ENCODE results near the gene CYBB.

Gene CYBB

GRCh38 chrX:37834937-37835336 is 55.1 kb downstream of the CYBB start:
- Mint-ChIP-seq H3K27me3 (peaks cover 2% of the 10 kb centered on the region), H3K36me3 (ENCODE audit: low read depth) (peaks cover 9% of the 10 kb centered on the region), H3K4me3 (no peak overlapping the region), H3K27ac (no peak overlapping the region), H3K4me1 (ENCODE audit: low read depth) (peaks cover 2% of the 10 kb centered on the region), H3K9me3 (no peaks in the 10 kb centered on the region)
- DNase-seq: no peak

GRCh38 chrX:37840931-37841330 is 61.1 kb downstream of the CYBB start:
- Mint-ChIP-seq H3K27ac (peak overlapping the region; percentile 44), H3K4me1 (ENCODE audit: low read depth) (peaks cover 16% of the 10 kb centered on the region), H3K4me3 (no peak overlapping the region), H3K9me3 (no peaks in the 10 kb centered on the region), H3K27me3 (peaks cover 6% of the 10 kb centered on the region), H3K36me3 (ENCODE audit: low read depth) (peaks cover 18% of the 10 kb centered on the region)
- no peak for DNase-seq

GRCh38 chrX:37844622-37845021 is 64.8 kb downstream of the CYBB start:
- Mint-ChIP-seq H3K27me3 (peaks cover 17% of the 10 kb centered on the region), H3K9me3 (no peaks in the 10 kb centered on the region), H3K36me3 (ENCODE audit: low read depth) (peaks cover 10% of the 10 kb centered on the region), H3K4me1 (ENCODE audit: low read depth) (peaks cover 31% of the 10 kb centered on the region), H3K4me3 (no peak overlapping the region), H3K27ac (no peak overlapping the region)
- no peak for DNase-seq

- H3K4me1 Mint-ChIP-seq (ENCODE audit: low read depth): peaks cover 33% of the 10 kb centered on the region
- H3K36me3 Mint-ChIP-seq (ENCODE audit: low read depth): peaks cover 4% of the 10 kb centered on the region
- no peak for DNase-seq
- H3K9me3 Mint-ChIP-seq: no peaks in the 10 kb centered on the region
- H3K27ac Mint-ChIP-seq: peak overlapping the region; percentile 96
- peaks cover 26% of the 10 kb centered on the region for H3K27me3 Mint-ChIP-seq
- peak overlapping the region; percentile 75 for H3K4me3 Mint-ChIP-seq
These were observed 66.3 kb downstream of the CYBB start for GRCh38 chrX:37846141-37846540.

- H3K4me3 Mint-ChIP-seq: peak overlapping the region; percentile 75
- H3K36me3 Mint-ChIP-seq (ENCODE audit: low read depth): peaks cover 2% of the 10 kb centered on the region
- no peaks in the 10 kb centered on the region for H3K9me3 Mint-ChIP-seq
- no peak for DNase-seq
- peak overlapping the region; percentile 96 for H3K27ac Mint-ChIP-seq
- H3K27me3 Mint-ChIP-seq: peaks cover 27% of the 10 kb centered on the region
- H3K4me1 Mint-ChIP-seq (ENCODE audit: low read depth): peaks cover 33% of the 10 kb centered on the region
These were observed 66.7 kb downstream of the CYBB start for GRCh38 chrX:37846558-37846933.

- Mint-ChIP-seq H3K27ac (peak within 1 kb of the TSS; percentile 96), H3K9me3 (no peaks in the 10 kb centered on the region), H3K4me1 (ENCODE audit: low read depth) (peaks cover 33% of the 10 kb centered on the region), H3K36me3 (ENCODE audit: low read depth) (peaks cover 2% of the 10 kb centered on the region), H3K4me3 (peak within 1 kb of the TSS; percentile 75), H3K27me3 (peaks cover 29% of the 10 kb centered on the region)
- DNase-seq: peak; percentile 81
These were observed 67.3 kb downstream of the CYBB start, which contains the start of gene DYNLT3 for GRCh38 chrX:37846934-37847732. Gene DYNLT3 (minus strand): TSS chrX:37847571. CDS start chrX:37847510, 61 bp downstream.

GRCh38 chrX:37847733-37848197 is 67.9 kb downstream of the CYBB start:
- Mint-ChIP-seq H3K27ac (peak overlapping the region; percentile 96), H3K4me1 (ENCODE audit: low read depth) (peaks cover 29% of the 10 kb centered on the region), H3K27me3 (peaks cover 34% of the 10 kb centered on the region), H3K4me3 (peak overlapping the region; percentile 75), H3K36me3 (ENCODE audit: low read depth) (peaks cover 2% of the 10 kb centered on the region), H3K9me3 (no peaks in the 10 kb centered on the region)
- DNase-seq: no peak

GRCh38 chrX:37854148-37854547 is 74.3 kb downstream of the CYBB start:
- H3K4me1 Mint-ChIP-seq (ENCODE audit: low read depth): peaks cover 6% of the 10 kb centered on the region
- H3K27ac Mint-ChIP-seq: no peak overlapping the region

GRCh38 chrX:37854748-37855147 is 74.9 kb downstream of the CYBB start:
- Mint-ChIP-seq H3K9me3 (no peaks in the 10 kb centered on the region), H3K4me1 (ENCODE audit: low read depth) (peaks cover under 1% of the 10 kb centered on the region), H3K27ac (no peak overlapping the region), H3K4me3 (no peak overlapping the region), H3K27me3 (peaks cover 57% of the 10 kb centered on the region), H3K36me3 (ENCODE audit: low read depth) (no peaks in the 10 kb centered on the region)
- no peak for DNase-seq

More at GRCh38 chrX:37854148-37854547, 74.3 kb downstream of the CYBB start:
- DNase-seq: no peak
- no peaks in the 10 kb centered on the region for H3K36me3 Mint-ChIP-seq (ENCODE audit: low read depth)
- H3K27me3 Mint-ChIP-seq: peaks cover 63% of the 10 kb centered on the region
- no peak overlapping the region for H3K4me3 Mint-ChIP-seq
- H3K9me3 Mint-ChIP-seq: no peaks in the 10 kb centered on the region

- peaks cover 57% of the 10 kb centered on the region for H3K27me3 Mint-ChIP-seq
- H3K36me3 Mint-ChIP-seq (ENCODE audit: low read depth): no peaks in the 10 kb centered on the region
- no peaks in the 10 kb centered on the region for H3K4me1 Mint-ChIP-seq (ENCODE audit: low read depth)
- DNase-seq: no peak
- no peak overlapping the region for H3K4me3 Mint-ChIP-seq
- no peaks in the 10 kb centered on the region for H3K9me3 Mint-ChIP-seq
- no peak overlapping the region for H3K27ac Mint-ChIP-seq
These were observed 80.9 kb downstream of the CYBB start for GRCh38 chrX:37860721-37861120.

GRCh38 chrX:37862851-37863250 is 83.0 kb downstream of the CYBB start:
- no peak overlapping the region for H3K4me3 Mint-ChIP-seq
- DNase-seq: no peak
- H3K27me3 Mint-ChIP-seq: peaks cover 47% of the 10 kb centered on the region
- no peaks in the 10 kb centered on the region for H3K36me3 Mint-ChIP-seq (ENCODE audit: low read depth)
- no peaks in the 10 kb centered on the region for H3K9me3 Mint-ChIP-seq
- peaks cover 9% of the 10 kb centered on the region for H3K4me1 Mint-ChIP-seq (ENCODE audit: low read depth)
- H3K27ac Mint-ChIP-seq: no peak overlapping the region

All from activated T-cell treated with anti-CD3 and anti-CD28 coated beads, Interleukin-2, amount 50 U/mL, for 24 hours (primary cell).